HG03159 (cell line): ENCODE data around the gene CYP4F22.
A peak's percentile ranks its signal among the peaks of the same experiment; 100 is the strongest.
"Not testable (repeated sequence)": the region's sequence is repeated elsewhere in the genome, so short reads cannot be mapped to it uniquely, and the experiment has no call there.

ENCODE experiments used
- ATAC-seq: cut with Tn5 transposase; IDR thresholded peaks from one replicate; pipeline ENCODE4 v1.9.1; 2021; ENCODE audit warnings: mild to moderate bottlenecking, moderate library complexity; ENCODE audit not compliant: unreplicated experiment

The CYP4F22 gene

DNA sequence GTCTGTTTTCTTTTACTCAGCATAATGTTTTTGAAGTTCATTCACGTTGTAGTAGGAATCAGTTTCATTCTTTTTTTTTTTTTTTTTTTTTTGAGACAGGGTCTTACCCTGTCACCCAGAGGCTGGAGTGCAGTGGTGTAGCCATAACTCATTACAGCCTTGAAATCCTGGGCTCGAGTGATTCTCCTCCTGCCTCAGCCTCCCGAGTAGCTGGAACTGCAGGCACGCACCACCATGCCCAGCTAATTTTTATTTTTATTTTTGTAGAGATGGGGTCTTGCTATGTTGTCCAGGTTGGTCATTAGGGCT, 25.2 kb downstream of the CYP4F22 start:
- not testable (repeated sequence) for ATAC-seq

DNA sequence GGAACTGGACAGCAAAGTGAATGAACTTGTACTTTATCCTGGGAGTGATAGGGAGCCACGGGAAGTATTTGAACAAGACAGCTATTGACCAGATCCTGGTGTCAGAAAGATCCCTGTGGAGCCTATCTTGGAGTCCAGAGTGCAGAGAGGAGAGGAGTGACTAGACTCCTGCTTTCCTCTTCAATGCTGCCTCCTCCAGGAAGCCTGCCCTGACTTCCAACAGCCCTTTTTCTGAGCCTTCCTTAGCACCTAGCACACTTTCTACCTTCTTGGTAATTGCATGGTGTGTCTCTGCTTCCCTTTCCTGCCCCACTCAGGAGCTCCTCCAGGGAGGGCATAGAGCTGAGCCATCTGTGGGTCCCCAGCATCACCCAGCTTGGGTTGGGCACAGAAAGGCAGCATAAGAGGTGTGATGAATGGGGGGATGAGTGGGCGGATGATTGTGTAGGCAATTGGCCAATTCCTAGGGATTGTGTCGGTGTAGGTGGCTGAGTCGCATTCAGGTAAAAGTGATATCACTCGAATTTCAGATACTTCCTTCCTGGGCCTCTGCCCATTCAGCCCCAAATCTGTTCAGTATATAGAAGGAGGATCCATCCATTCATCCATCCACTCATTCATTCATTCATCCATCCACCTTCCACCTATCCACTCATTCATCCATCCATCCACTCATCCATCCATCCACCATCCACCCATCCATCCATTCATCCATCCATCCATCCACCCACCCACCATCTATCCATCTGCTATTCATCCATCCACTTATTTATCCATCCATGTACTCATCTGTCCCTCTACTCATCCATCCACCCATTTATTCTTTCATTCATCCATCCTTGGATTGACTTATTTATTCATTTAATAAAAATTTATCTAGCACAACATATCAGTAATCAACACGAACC, 26.9 kb downstream of the CYP4F22 start:
- ATAC-seq, result no peak

GRCh38 chr19:15536350-15536749, 28.0 kb downstream of the CYP4F22 start:
- no peak for ATAC-seq

DNA sequence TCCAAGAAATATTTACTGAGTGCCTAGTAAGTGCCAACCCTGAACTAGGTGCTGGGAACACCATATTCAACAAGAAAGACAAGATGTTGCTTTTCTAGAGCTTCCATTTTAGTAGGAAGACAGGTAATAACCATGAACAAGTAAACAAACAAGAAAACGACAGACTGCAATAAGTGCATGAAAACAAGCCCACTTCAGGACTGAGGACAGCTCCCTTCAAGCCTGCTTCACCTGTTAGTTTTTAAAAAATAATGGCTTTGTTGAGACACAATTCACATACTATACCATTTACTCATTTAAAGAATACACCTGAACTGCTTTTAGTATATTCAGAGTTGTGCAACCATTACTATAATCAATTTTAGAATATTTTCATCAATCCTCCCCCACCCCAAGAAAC, 30.4 kb downstream of the CYP4F22 start:
- ATAC-seq, result no peak

DNA sequence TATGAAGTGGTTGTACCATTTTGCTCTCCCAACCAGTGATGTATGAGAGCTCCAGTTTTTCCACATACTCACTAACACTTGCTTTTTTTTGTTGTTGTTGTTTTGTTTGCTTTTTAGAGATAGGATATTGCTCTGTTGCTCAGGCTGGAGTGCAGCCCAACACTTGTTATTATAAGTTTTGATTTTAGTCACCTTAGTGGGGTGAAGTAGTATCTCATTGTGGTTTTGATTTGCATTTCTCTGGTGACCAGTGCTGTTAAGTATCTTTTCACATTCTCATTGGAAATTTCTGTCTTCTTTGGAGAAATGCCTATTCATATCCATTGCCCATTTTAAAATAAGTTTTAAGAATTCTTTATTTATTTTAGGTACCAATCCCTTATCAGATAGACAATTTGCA, 31.3 kb downstream of the CYP4F22 start:
- ATAC-seq, result no peak

- ATAC-seq, result no peak
Observed at GRCh38 chr19:15540435-15540834, 32.1 kb downstream of the CYP4F22 start.

GRCh38 chr19:15544283-15544682, 36.0 kb downstream of the CYP4F22 start:
- no peak for ATAC-seq

DNA sequence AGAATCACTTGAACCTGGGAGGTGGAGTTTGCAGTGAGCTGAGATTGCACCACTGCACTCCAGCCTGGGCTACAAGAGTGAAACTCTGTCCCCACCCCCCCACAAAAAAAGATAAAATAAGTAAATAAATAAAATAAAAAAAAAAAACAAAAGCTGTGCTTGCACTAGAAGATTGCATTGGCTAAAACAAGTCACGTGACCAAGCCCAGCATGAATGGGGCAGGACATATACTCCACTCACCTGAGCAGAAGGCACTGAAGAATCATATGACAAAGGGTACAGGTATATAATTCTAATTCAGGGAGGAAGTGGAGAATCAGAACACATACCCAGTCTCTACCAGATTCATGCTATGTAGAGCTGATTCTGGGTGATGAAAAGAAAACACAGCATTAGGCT, 36.6 kb downstream of the CYP4F22 start:
- no peak for ATAC-seq

DNA sequence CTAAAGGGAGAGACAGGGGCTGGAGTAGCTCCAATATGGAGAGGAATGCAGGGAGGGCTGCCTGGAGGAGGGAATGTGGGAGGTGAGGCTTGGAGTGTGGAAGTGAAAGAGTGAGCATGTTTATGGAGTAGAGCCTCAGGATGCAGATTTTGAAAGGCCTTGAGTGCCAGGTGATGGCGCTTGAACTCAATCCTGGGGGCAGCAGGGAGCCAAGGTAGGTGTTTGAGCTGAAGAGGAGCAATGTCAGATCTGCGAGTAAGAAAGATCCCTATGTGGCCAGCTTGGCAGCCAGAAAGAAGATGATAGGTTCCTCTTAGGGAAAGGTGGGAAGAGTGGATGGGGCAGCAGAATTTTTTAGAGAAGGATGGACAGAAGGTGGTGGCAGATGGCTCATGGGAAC, 40.3 kb downstream of the CYP4F22 start:
- no peak for ATAC-seq

DNA sequence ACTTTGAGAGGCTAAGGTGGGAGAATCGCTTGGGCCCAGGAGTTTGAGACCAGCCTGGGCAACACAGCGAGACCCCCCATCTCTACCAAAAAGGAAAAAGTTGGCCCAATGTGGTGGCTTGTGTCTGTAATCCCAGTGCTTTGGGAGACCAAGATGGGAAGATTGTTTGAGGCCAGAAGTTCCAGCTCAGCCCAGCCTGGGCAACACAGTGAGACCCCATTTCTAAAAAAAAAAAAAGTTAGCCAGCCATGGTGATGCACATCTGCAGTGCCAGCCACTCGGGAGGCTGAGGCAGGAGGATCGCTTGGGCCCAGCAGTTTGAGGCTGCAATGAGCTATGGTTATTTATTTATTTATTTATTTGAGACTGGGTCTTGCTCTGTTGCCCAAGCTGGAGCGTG, 41.3 kb downstream of the CYP4F22 start:
- no peak for ATAC-seq

- ATAC-seq, result no peak
Observed at GRCh38 chr19:15550273-15550672, 41.9 kb downstream of the CYP4F22 start.

GRCh38 chr19:15550929-15551292, 42.6 kb downstream of the CYP4F22 start:
- no peak for ATAC-seq

DNA sequence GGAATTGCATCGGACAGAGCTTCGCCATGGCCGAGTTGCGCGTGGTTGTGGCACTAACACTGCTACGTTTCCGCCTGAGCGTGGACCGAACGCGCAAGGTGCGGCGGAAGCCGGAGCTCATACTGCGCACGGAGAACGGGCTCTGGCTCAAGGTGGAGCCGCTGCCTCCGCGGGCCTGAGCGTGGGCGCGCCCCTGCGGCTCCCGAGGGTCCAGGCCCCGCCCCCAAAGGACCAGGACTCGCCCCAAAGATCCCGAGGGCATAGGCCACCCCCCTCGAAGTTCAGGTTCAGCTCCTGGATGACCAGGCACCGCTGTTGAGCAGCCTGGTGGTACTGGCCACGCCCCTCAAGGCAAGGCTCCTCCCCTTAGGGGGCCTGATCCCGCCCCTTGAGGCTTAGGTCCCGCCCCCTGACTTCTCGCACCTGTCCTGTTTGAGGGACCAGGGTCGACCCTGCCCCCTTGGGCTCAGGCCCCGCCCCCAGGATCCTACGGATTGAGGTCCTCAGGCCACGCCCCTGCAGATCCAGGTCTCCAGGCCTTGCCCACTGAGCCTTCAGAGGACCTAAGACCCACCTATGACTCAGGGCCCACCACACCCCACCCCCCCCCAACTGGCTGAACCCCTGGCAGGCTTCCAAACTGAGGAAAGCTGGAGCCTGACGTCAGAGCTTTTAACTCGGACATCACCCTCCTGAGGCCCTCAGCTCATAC, 43.1 kb downstream of the CYP4F22 start:
- ATAC-seq, result no peak

DNA sequence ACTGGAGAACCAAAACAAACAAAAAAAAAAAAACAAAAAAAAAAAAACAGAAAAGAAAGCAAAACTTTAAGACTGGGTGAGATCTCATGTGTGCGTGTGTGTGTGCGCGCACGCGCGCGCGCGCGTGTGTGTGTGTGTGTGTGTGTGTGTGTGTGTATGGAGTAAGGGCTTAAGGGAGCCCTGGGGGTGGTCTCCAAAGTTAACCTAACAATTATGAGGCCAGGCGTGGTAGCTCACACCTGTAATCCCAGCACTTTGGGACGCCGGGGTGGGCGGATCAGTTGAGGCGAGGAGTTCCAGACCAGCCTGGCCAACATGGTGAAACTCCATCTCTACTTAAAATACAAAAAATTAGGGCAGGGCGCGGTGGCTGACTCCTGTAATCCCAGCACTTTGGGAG, 46.7 kb downstream of the CYP4F22 start:
- no peak for ATAC-seq

- ATAC-seq, result peak; percentile 73
Observed at GRCh38 chr19:15555759-15556633, 47.7 kb downstream of the CYP4F22 start.

GRCh38 chr19:15556634-15557181, 48.4 kb downstream of the CYP4F22 start:
- ATAC-seq, result peak; percentile 18

DNA sequence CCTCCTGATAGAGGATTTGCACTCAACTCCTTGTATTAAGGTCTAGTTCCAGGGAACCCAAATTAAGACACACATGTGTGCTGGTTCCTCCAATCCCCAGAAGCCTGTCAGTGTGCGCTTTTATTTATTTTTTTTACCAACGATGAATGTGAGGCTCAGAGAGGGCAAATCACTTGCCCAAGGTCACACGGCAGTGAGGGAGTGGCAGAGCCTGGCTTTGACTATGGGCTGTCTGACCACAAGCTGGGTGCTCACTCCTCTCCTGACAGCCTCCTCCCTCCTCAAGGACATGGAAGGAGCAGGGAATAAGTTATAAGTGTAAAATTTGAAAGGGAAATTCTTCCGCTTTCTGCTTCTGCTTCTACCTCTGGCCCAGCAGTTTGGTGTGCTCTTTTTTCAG, 48.9 kb downstream of the CYP4F22 start:
- ATAC-seq, result no peak

- no peak for ATAC-seq
Observed at GRCh38 chr19:15562145-15562544, 53.8 kb downstream of the CYP4F22 start.

- no peak for ATAC-seq
Observed at GRCh38 chr19:15562861-15563260, 54.5 kb downstream of the CYP4F22 start.

- no peak for ATAC-seq
Observed at GRCh38 chr19:15563325-15563794, 55.0 kb downstream of the CYP4F22 start.

GRCh38 chr19:15563931-15564330, 55.6 kb downstream of the CYP4F22 start:
- ATAC-seq, result no peak
